NB4 (cell line): ENCODE results near the gene EML4.
A peak's percentile ranks its signal among the peaks of the same experiment; 100 is the strongest.

ENCODE experiments used
- DNase-seq: peaks from one replicate; pipeline ENCODE4 v3.0.0; 2010; ENCODE audit warnings: low read depth
- H3K4me3 ChIP-seq: one replicate; pipeline ENCODE4 v1.5.1; 2011; ENCODE audit warnings: mild to moderate bottlenecking, low read depth, low read length, moderate library complexity
- CTCF ChIP-seq: IDR thresholded peaks from one replicate; pipeline ENCODE4 v1.5.1; 2012; ENCODE audit warnings: low read depth, low read length
- MAX ChIP-seq: IDR thresholded peaks from 2 replicates; pipeline ENCODE4 v1.6.1; 2011; ENCODE audit warnings: low read depth, low read length
- MYC ChIP-seq: IDR thresholded peaks from 2 replicates; pipeline ENCODE4 v1.6.1; 2011; ENCODE audit warnings: low read depth, low read length
- POLR2A ChIP-seq: IDR thresholded peaks from 2 replicates; pipeline ENCODE4 v1.6.1; 2011; ENCODE audit warnings: mild to moderate bottlenecking; ENCODE audit not compliant: insufficient read length; ENCODE audit errors: extremely low read depth

Gene EML4

GRCh38 chr2:42324244-42324643 lies 155.1 kb downstream of the EML4 start:
- no peak overlapping the region for H3K4me3 ChIP-seq
- TF ChIP-seq POLR2A, result no peak
- no peak for TF ChIP-seq CTCF
- no peak for TF ChIP-seq MAX
- TF ChIP-seq MYC, result no peak
- no peak for DNase-seq

- H3K4me3 ChIP-seq, result no peak overlapping the region
- TF ChIP-seq MYC (no peak), POLR2A (no peak), CTCF (no peak), MAX (no peak)
- no peak for DNase-seq
Measured at GRCh38 chr2:42324949-42325348, 155.8 kb downstream of the EML4 start.

GRCh38 chr2:42325609-42326008 lies 156.5 kb downstream of the EML4 start:
- TF ChIP-seq POLR2A (no peak), MYC (no peak), MAX (no peak)
- no peak for DNase-seq
- no peak overlapping the region for H3K4me3 ChIP-seq

- no peak for DNase-seq
- no peak overlapping the region for H3K4me3 ChIP-seq
- TF ChIP-seq MYC (no peak), POLR2A (no peak), CTCF (no peak), MAX (no peak)
Measured at GRCh38 chr2:42327125-42327524, 158.0 kb downstream of the EML4 start.

GRCh38 chr2:42328148-42328833 lies 159.1 kb downstream of the EML4 start:
- TF ChIP-seq CTCF (peak; percentile 27), MAX (no peak)
- DNase-seq, result peak; percentile 52
- no peak overlapping the region for H3K4me3 ChIP-seq

- DNase-seq, result no peak
- TF ChIP-seq MAX (no peak), POLR2A (no peak), CTCF (no peak), MYC (no peak)
- H3K4me3 ChIP-seq, result no peak overlapping the region
Measured at GRCh38 chr2:42328923-42329322, 159.8 kb downstream of the EML4 start.
